GM18511 (cell line): Measurements from ENCODE around the gene ACER3.

Experiments
- ATAC-seq: cut with Tn5 transposase; IDR thresholded peaks from one replicate; pipeline ENCODE4 v1.9.1; 2021; ENCODE audit warnings: mild to moderate bottlenecking, moderate library complexity; ENCODE audit not compliant: unreplicated experiment

ACER3 gene

DNA sequence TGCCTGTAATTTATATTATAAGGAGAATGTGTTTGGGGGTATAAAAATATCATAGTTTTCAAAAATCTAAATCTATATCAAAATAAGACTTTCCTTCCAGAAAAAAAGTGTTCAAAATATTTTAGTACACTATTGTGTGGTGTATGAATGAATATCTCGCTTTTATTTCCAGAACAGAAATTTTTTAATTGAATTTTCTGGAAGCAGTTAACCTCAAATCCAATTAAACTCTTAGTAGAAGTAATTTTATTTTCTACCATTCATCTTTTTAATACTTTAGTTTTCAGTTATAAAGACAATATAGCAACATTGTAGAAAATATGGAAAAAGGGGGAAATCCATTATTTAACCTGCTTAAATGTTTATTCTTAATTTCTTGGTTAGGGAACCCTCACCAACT is 58.7 kb downstream of the ACER3 start:
- ATAC-seq = no peak

GRCh38 chr11:76919887-76920746 is 59.4 kb downstream of the ACER3 start:
- ATAC-seq = peak; percentile 72

DNA sequence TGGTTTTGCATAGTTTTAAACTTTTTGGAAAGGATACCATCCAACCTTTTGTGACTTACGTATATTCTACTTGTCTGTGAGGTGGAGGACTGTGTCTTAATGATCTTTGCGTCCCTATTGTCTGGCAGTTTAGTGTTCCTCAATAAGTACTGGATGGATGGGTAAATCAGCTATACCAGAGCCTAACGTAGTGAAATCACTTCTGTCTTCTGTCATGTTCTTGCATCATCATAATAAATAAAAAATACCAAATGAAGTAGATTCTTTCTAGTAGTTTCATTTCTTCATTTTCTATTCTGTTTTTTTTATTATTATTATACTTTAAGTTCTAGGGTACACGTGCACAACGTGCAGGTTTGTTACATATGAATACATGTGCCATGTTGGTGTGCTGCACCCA is 66.4 kb downstream of the ACER3 start:
- ATAC-seq = no peak

DNA sequence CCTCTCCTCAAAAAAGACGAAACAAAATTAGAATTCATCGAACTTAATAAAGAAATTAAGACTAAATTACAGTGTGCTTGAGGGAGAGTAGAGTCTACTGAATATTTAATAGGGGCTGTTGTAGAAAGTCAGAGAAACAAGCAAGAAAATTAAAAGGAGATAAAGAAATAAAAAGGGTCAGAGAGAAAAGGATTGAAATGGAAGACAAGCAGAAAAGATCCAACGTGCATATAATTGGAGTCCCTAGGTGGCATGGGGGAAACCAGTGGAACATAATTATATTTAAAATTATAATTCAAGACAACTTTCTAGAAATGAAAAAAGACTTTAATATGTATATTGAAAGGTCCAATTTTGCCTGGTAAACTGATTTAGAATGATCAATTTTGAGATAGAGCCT is 74.3 kb downstream of the ACER3 start:
- ATAC-seq = no peak

- no peak for ATAC-seq
Measured at GRCh38 chr11:76939219-76939631, 78.5 kb downstream of the ACER3 start.

DNA sequence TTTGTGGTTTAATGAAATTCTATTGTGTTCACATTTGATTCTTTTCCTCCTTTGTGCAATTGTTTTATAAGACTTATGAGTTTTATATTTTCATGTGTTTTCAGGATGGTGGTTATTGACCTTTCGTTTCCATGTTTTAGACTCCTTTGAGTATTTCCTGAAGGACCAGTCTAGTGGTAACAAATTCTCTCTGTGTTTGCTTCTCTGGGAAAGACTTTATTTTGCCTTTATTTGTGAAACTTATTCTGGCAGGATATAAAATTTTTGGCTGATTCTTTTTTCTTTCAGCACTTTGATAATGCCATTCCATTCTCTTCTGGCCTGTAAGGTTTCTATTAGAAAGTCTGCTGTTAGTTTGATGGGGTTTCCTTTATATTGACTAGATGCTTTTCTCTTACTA is 83.5 kb downstream of the ACER3 start:
- ATAC-seq = no peak

DNA sequence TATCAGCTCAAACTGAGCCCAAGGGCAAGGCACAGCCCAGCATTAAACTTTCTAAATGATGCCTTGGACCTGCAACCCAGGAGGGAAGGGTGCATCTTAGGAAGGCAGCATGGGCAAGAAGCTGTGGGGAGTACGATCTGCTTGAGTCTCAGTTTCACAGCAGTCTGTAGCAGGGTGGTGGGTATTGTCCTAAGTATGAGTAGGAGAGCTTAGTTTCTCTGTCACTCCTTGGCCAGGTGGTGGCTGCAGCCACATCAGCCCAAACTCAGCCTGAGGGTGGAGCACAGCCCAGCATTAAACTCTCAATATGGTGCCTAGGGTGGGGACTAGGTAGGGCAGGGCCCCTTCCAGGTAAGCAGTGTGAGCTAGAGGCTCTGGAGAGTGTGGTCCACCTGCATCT is 85.5 kb downstream of the ACER3 start:
- no peak for ATAC-seq

GRCh38 chr11:76947190-76947589 is 86.5 kb downstream of the ACER3 start:
- ATAC-seq = no peak

GRCh38 chr11:76947800-76948199 is 87.1 kb downstream of the ACER3 start:
- no peak for ATAC-seq

DNA sequence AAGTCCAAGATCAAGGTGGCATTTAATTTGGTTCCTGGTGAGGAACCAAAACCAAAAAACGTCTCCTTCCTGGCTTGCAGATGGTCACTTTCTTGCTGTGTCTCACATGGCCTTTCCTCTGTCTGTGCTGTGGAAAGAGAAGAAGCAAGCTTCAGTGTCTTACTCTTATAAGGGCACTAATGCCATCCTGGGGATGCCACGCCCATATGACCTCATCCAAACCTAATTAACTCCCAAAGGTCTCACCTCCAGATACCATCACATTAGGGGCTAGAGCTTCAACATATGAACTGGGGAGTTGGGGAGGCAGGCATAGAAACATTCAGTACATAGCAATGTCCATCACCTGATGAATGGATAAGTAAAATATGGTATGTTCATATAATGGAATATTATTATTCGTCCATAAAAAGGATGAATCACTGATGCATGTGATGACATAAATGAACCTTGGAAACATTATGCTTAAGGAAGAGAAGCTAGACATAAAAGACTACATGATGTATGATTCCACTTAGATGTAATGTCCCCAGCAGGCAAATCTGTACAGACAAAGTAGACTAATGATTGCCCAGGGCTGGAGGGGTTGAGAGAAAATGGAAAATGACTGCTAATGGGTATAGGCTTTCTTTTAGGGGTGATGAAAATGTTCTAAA is 94.9 kb downstream of the ACER3 start:
- ATAC-seq = no peak

GRCh38 chr11:76962583-76963416 is 102.1 kb downstream of the ACER3 start:
- peak; percentile 89 for ATAC-seq

DNA sequence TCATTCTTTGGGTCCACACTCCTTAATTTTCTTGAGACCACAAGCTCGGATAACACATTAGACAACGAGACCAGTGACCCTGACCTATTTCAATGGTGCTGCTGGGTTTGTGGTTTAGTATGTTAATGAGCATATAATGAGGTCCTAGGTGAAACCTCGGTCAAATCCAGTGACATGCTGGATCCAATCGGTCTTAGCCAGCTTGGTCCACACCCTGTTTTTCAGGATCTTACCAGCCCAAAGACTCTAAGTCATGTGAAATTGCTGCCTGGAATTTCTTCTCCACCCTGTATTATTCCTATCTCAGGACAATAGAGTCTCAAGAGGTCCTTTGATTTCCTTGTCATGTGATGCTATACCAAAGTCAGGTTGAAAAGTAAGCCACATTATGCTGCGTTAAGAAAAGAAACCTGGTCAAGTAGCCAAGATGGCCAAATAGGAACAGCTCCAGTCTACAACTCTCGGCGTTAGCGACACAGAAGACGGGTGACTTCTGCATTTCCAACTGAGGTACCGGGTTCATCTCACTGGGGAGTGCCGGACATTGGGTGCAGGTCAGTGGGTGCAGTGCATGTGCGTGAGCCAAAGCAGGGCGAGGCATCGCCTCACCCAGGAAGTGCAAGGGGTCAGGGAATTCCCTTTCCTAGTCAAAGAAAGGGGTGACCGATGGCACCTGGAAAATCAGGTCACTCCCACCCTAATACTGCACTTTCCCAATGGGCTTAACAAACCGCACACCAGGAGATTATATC is 102.9 kb downstream of the ACER3 start:
- peak; percentile 39 for ATAC-seq

- no peak for ATAC-seq
Measured at GRCh38 chr11:76972051-76972450, 111.3 kb downstream of the ACER3 start.

DNA sequence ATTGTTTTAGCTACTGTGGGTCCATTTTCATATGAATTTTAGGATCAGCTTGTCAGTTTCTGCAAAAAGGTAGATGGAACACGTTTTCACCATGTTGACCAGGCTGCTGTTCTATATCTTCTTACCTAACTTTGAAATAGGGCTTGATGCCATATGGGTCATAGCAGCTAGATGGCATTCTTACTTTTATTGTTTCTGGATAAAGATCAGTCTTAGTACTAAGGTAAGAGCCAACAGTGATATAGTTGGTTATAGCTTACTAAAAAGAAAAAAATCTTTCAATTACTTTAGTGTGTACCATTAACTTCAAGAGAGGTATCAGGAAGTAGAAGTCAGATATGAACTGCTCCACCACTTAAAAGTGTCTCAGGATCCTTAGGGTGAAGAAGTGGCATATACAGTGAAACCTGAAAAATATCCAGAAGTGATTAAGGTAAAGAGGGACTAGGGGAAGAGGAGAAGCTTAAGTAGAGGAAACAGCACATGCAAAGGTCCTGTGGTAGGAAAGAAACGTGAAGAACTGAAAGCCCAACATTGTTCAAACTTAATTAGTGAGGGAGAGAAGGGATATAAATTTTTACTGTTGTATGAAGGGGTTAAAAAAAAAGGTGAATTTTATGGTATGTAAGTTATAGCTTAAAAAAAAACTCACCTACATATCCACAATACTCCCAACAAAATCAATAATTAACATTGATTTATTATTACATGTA is 113.6 kb downstream of the ACER3 start:
- ATAC-seq = no peak

GRCh38 chr11:76975513-76975912 is 114.8 kb downstream of the ACER3 start:
- no peak for ATAC-seq

- no peak for ATAC-seq
Measured at GRCh38 chr11:76977791-76978190, 117.1 kb downstream of the ACER3 start.

GRCh38 chr11:76978239-76978638 is 117.5 kb downstream of the ACER3 start:
- ATAC-seq = no peak

DNA sequence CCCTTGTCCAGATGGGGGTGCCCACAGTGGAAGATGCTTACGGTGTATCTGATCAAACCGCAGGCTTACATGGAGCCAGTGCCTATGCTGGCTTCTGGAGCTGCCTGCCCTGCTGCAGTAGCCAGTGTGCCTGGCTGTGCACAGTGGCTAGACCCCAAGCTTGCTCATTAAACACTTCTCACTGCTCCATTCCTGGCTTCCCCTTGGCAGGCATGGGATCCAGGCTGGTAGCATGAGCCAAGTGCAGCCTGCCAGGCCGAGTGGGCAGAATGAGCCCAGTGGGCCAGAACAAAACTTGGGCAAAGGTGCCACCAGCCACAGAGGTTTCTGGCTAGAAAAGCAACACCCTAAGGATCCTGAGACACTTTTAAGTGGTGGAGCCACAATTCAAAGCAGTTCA is 118.1 kb downstream of the ACER3 start:
- no peak for ATAC-seq

DNA sequence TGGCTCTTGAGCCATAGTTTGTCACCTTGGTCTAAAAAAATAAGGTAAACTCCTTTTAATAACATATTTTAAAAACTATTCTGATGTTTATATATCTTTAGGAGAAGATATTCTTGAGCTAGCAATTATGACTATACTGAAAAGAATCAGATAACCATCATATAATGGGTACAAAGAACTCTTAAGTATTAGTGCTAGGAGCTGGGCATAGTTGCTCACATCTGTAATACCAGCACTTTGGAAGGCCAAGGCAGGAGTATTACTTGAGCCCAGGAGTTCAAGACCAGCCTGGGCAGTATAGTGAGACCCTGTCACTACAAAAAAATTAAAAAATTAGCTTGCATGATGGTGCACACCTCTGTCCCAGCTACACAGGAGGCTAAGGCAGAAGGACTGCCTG is 119.5 kb downstream of the ACER3 start:
- ATAC-seq = no peak

DNA sequence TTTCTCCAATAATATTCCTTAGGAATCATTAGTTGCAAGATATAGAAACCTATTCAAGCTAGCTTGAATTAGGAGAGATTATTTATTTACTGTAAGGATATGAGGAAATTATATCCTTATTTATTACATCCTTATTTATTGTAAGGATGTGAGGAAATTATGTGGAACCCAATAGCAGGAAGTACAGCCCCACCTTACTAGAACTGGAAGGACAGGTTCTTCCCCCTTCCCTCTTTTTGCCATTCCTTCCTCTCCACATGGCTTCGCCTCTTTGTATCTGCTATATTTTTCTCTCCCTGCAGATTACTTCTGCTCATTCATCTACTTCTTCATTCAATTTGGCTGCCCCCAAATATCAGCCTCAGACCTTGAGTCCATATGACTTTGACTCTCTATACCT is 124.0 kb downstream of the ACER3 start:
- no peak for ATAC-seq
